ENCODE results near the gene SLC18A3. TPM values are rescaled to one million over a fixed set of nuclear protein-coding genes. Genes with fewer than 3 reads are reported as not detected.

Gene SLC18A3
- polyA plus RNA-seq, 1 donor (not counting 4 experiments of a cell fraction or from before 2014, with no cell fraction given): not detected

GRCh38 chr10:49577182-49577925 lies 32.8 kb upstream of the SLC18A3 start:
- dilution Hi-C loops (cut with MboI; ENCODE audit: extremely low pct_ligation_motif_present, low sequenced_read_pairs): no loop called here
- no peak overlapping the region for H3K27ac ChIP-seq (ENCODE audit: control insufficient read depth, insufficient read depth, low read length)
- H3K4me2 ChIP-seq (ENCODE audit: control insufficient read depth, extremely low read depth, insufficient read depth, low read depth, low read length): no peak overlapping the region
- H3K79me2 ChIP-seq (ENCODE audit: control insufficient read depth, insufficient read depth, low read length): no peaks in the 10 kb centered on the region
- H3K9ac ChIP-seq (ENCODE audit: control insufficient read depth, extremely low read depth, insufficient read depth, low read length): no peak overlapping the region
- no peaks in the 10 kb centered on the region for H3K9me1 ChIP-seq (ENCODE audit: control insufficient read depth, extremely low read depth, insufficient read depth, low read length)
- no peak overlapping the region for H2AFZ ChIP-seq (ENCODE audit: control insufficient read depth, low read length)
- H4K20me1 ChIP-seq (ENCODE audit: control insufficient read depth, extremely low read depth, insufficient read depth, low read length): no peaks in the 10 kb centered on the region
- TF ChIP-seq CTCF (optimal IDR thresholded peaks at IDR 0.05 in 1 of 3, IDR thresholded peaks at IDR 0.05 in 1 of 3, conservative IDR thresholded peaks at IDR 0.05 in 1 of 3; ENCODE audit: extremely low read depth in 1 of 3, insufficient read depth in 2 of 3, low read length in 3 of 3) (no peak), EZH2 (IDR thresholded peaks at IDR 0.05; ENCODE audit: low read length) (no peak)
- no peaks in the 10 kb centered on the region for H3K27me3 ChIP-seq (ENCODE audit: control insufficient read depth, extremely low read depth, insufficient read depth, low read length)
- no peaks in the 10 kb centered on the region for H3K36me3 ChIP-seq (ENCODE audit: control insufficient read depth in 2 of 2, extremely low read depth in 1 of 2, insufficient read depth in 2 of 2, low read length in 2 of 2)
- FAIRE-seq: no peak
- no peak overlapping the region for H3K4me3 ChIP-seq (ENCODE audit: control insufficient read depth in 2 of 3, extremely low read depth in 1 of 3, insufficient read depth in 2 of 3, low read depth in 1 of 3, low read length in 3 of 3)
- peaks cover 5% of the 10 kb centered on the region for H3K4me1 ChIP-seq (ENCODE audit: control insufficient read depth, extremely low read depth, insufficient read depth, low read length)
- H3K9me3 ChIP-seq (ENCODE audit: control insufficient read depth, low read depth, low read length): no peaks in the 10 kb centered on the region
- no peak for DNase-seq (ENCODE audit: low read depth, low spot score)

GRCh38 chr10:49578392-49578791 lies 31.7 kb upstream of the SLC18A3 start:
- DNase-seq (ENCODE audit: low read depth, low spot score): no peak
- TF ChIP-seq CTCF (optimal IDR thresholded peaks at IDR 0.05 in 1 of 3, IDR thresholded peaks at IDR 0.05 in 1 of 3, conservative IDR thresholded peaks at IDR 0.05 in 1 of 3; ENCODE audit: extremely low read depth in 1 of 3, insufficient read depth in 2 of 3, low read length in 3 of 3): no peak
- no peak for TF ChIP-seq EZH2 (IDR thresholded peaks at IDR 0.05; ENCODE audit: low read length)
- Histone ChIP-seq H2AFZ (ENCODE audit: control insufficient read depth, low read length) (no peak overlapping the region), H3K9me1 (ENCODE audit: control insufficient read depth, extremely low read depth, insufficient read depth, low read length) (no peaks in the 10 kb centered on the region), H3K9ac (ENCODE audit: control insufficient read depth, extremely low read depth, insufficient read depth, low read length) (no peak overlapping the region), H4K20me1 (ENCODE audit: control insufficient read depth, extremely low read depth, insufficient read depth, low read length) (no peaks in the 10 kb centered on the region), H3K4me1 (ENCODE audit: control insufficient read depth, extremely low read depth, insufficient read depth, low read length) (peaks cover 5% of the 10 kb centered on the region), H3K4me2 (ENCODE audit: control insufficient read depth, extremely low read depth, insufficient read depth, low read depth, low read length) (no peak overlapping the region), H3K27me3 (ENCODE audit: control insufficient read depth, extremely low read depth, insufficient read depth, low read length) (no peaks in the 10 kb centered on the region), H3K9me3 (ENCODE audit: control insufficient read depth, low read depth, low read length) (no peaks in the 10 kb centered on the region), H3K36me3 (ENCODE audit: control insufficient read depth in 2 of 2, extremely low read depth in 1 of 2, insufficient read depth in 2 of 2, low read length in 2 of 2) (no peaks in the 10 kb centered on the region), H3K4me3 (ENCODE audit: control insufficient read depth in 2 of 3, extremely low read depth in 1 of 3, insufficient read depth in 2 of 3, low read depth in 1 of 3, low read length in 3 of 3) (no peak overlapping the region), H3K79me2 (ENCODE audit: control insufficient read depth, insufficient read depth, low read length) (no peaks in the 10 kb centered on the region), H3K27ac (ENCODE audit: control insufficient read depth, insufficient read depth, low read length) (no peak overlapping the region)
- no peak for FAIRE-seq
- dilution Hi-C loops (cut with MboI; ENCODE audit: extremely low pct_ligation_motif_present, low sequenced_read_pairs): no loop called here

Measured in keratinocyte (primary cell).